ENCODE results near the gene SETX. TPM values are rescaled to one million over a fixed set of nuclear protein-coding genes. Genes with fewer than 3 reads are reported as not detected.
A peak's percentile ranks its signal among the peaks of the same experiment; 100 is the strongest.

The SETX gene
- total RNA-seq, 1 donor from 2014 or later, result 93.8 TPM

- FAIRE-seq (no peak), DNase-seq (ENCODE audit: low spot score in 2 of 2) (no peak)
Measured at GRCh38 chr9:132243156-132244074, 111.4 kb downstream of the SETX start.

GRCh38 chr9:132242621-132243155 is 112.1 kb downstream of the SETX start:
- DNase-seq (ENCODE audit: low spot score in 2 of 2) (no peak), FAIRE-seq (no peak)

GRCh38 chr9:132241840-132242620 is 112.8 kb downstream of the SETX start:
- FAIRE-seq (no peak), DNase-seq (ENCODE audit: low spot score in 2 of 2) (no peak)

GRCh38 chr9:132241483-132241839 is 113.3 kb downstream of the SETX start:
- DNase-seq (ENCODE audit: low spot score in 2 of 2) (no peak), FAIRE-seq (no peak)

GRCh38 chr9:132240841-132241482 is 113.8 kb downstream of the SETX start:
- DNase-seq (ENCODE audit: low spot score in 2 of 2) (peak; percentile 91 to 99), FAIRE-seq (no peak)

- FAIRE-seq, result no peak
- no peak for DNase-seq (ENCODE audit: low spot score in 2 of 2)
Measured at GRCh38 chr9:132239999-132240840, 114.6 kb downstream of the SETX start.

- DNase-seq (ENCODE audit: low spot score in 2 of 2) (no peak), FAIRE-seq (no peak)
Measured at GRCh38 chr9:132239518-132239917, 115.3 kb downstream of the SETX start.

GRCh38 chr9:132238992-132239391 is 115.8 kb downstream of the SETX start:
- FAIRE-seq, result no peak
- no peak for DNase-seq (ENCODE audit: low spot score in 2 of 2)

- FAIRE-seq (no peak), DNase-seq (ENCODE audit: low spot score in 2 of 2) (no peak)
Measured at GRCh38 chr9:132238026-132238972, 116.5 kb downstream of the SETX start.

GRCh38 chr9:132237481-132237880 is 117.3 kb downstream of the SETX start:
- DNase-seq (ENCODE audit: low spot score in 2 of 2) (no peak), FAIRE-seq (no peak)

- no peak for DNase-seq (ENCODE audit: low spot score in 2 of 2)
- FAIRE-seq, result no peak
Measured at GRCh38 chr9:132236662-132237311, 118.0 kb downstream of the SETX start.

- DNase-seq (ENCODE audit: low spot score in 2 of 2) (peak; percentile 73 to 85), FAIRE-seq (no peak)
Measured at GRCh38 chr9:132235894-132236661, 118.7 kb downstream of the SETX start.

- FAIRE-seq (no peak), DNase-seq (ENCODE audit: low spot score in 2 of 2) (no peak)
Measured at GRCh38 chr9:132235125-132235524, 119.7 kb downstream of the SETX start.

GRCh38 chr9:132234535-132234934 is 120.3 kb downstream of the SETX start:
- DNase-seq (ENCODE audit: low spot score in 2 of 2) (no peak), FAIRE-seq (no peak)

GRCh38 chr9:132233138-132233537 is 121.6 kb downstream of the SETX start:
- FAIRE-seq, result no peak
- no peak for DNase-seq (ENCODE audit: low spot score in 2 of 2)

GRCh38 chr9:132232522-132232921 is 122.3 kb downstream of the SETX start:
- FAIRE-seq (no peak), DNase-seq (ENCODE audit: low spot score in 2 of 2) (no peak)

GRCh38 chr9:132231019-132231701 is 123.6 kb downstream of the SETX start:
- DNase-seq (ENCODE audit: low spot score in 2 of 2), result no peak
- no peak for FAIRE-seq

Data from frontal cortex (tissue), 4 donors.